Epithelial cell of esophagus (primary cell): ENCODE measurements around the gene FOXB2.
"Not testable (repeated sequence)": the region's sequence is repeated elsewhere in the genome, so short reads cannot be mapped to it uniquely, and the experiment has no call there.

Experiments
- DNase-seq: peaks from one replicate; pipeline ENCODE4 v3.0.0; 2010; ENCODE audit warnings: low read depth
- H3K4me3 ChIP-seq: 2 replicates; pipeline ENCODE4 v1.5.1; 2011; ENCODE audit warnings: mild to moderate bottlenecking, low read length, control low read depth
- CTCF ChIP-seq: IDR thresholded peaks from 2 replicates; pipeline ENCODE4 v1.5.1; 2011; ENCODE audit warnings: low read depth, mild to moderate bottlenecking, low read length, control low read depth, inconsistent platforms; ENCODE audit not compliant: insufficient read depth; ENCODE audit errors: missing control alignments

The FOXB2 gene

DNA sequence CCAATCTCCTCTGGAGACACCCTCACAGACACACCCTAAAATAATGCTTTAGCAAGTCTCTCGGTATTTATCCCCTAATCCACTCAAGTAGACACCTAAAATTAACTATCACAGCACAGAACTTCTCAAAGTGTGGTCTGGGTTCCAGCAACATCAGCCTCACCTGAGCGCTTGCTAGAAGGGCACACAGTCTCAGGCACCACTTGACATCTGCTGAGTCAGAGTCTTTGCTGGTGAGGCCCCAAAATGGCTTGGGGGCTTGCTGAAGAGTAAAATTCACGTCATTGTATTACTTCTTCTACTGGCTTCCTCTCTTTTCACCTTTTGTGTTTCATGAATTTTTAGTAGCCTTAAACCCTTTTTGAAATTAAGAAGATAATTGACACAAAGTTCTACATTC, 9.0 kb downstream of the FOXB2 start:
- no peak for TF ChIP-seq CTCF

DNA sequence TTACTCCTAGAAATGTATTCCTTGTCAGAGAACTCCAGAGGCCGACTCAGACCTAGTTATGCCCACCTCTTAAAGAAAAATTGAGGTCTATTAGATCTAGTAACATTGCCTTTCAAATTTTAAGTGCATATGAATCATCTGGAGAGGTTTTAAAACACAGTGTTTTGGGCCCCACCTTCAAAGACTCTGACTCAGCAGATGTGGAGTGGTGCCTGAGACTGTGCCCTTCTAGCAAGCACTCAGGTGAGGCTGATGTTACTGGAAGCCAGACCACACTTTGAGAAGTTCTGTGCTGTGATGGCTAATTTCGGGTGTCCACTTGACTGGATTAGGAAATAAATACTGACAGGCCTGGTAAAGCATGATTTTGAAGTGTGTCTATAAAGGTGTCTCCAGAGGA, 10.6 kb downstream of the FOXB2 start:
- H3K4me3 ChIP-seq: no peak overlapping the region
- DNase-seq: no peak
- no peak for TF ChIP-seq CTCF

More for the DNA sequence above, 9.0 kb downstream of the FOXB2 start:
- DNase-seq: no peak
- H3K4me3 ChIP-seq: no peak overlapping the region

DNA sequence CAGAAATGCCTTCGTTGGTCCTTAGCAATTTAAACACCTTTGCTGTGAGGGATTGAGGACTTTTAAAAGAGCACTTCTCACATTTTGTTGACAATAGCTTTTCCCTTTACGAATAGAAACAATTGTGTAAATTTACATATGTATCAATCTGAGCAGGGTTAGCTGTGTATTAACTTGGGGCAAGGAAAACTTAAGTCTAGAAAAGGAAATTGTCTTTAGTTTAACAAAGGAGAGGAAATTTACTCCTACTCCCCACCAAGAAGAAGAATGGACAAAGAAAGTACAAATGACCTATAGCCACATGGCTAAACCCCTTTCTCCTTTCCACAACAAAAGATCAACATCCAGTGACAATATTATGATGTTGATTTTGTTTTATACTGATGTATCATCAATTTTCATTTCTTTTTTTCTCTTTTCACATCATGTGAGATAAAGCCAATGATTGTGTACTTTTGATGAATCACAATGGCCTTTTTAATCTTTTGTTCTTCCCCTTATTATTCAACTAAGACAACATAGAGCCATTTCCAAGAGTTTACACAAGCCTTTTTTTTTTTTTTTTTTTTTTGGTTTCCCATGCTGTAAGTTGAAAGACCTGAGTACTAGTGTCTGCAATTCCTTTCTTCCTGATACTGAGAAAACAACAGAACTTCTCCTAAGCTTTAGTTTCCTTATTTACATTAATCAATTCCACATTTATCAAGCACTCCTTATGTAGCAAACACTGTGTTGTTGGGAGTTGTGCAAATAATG, 19.0 kb downstream of the FOXB2 start:
- no peak for TF ChIP-seq CTCF
- no peak for DNase-seq
- H3K4me3 ChIP-seq: no peak overlapping the region

DNA sequence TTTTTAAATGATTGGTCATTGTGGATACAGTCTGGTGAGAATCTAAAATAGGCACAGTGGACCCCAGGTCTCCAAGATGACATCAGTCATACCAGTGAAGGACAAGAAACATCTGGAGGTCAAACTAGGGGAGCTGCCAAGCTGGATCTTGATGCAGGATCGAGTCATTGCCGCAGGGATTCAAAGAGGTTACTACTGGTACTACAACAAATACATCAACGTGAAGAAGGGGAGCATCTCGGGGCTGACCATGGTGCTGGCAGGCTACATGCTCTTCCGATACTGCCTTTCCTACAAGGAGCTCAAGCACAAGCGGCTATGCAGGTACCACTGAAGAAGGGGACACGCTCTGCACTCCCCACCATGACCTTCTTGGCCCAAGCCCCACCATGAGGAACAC, 20.9 kb downstream of the FOXB2 start:
- no peak overlapping the region for H3K4me3 ChIP-seq
- no peak for TF ChIP-seq CTCF
- DNase-seq: no peak

DNA sequence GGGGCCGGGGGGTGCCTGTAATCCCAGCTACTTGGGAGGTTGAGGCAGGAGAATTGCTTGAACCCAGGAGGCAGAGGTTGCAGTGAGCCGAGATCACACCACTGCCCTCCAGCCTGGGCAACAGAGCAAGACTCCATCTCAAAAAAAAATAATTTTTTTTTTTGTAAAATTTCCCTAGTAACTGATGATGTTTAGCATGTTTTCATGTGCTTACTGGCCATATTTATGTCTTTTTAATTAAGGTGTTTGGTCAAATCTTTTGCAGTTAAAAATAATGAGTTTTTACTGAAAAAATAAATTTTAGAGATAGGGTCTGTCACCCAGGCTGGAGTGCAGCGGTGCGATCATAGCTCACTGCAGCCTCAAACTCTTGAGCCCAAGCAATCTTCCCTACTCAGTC, 24.3 kb downstream of the FOXB2 start:
- H3K4me3 ChIP-seq, DNase-seq: not testable (repeated sequence)

- not testable (repeated sequence) for DNase-seq
Observed at GRCh38 chr9:77060681-77061080, 41.2 kb downstream of the FOXB2 start.

GRCh38 chr9:77063645-77064285, 44.3 kb downstream of the FOXB2 start:
- no peak overlapping the region for H3K4me3 ChIP-seq
- peak; percentile 63 for DNase-seq
- TF ChIP-seq CTCF: no peak

More at GRCh38 chr9:77060681-77061080, 41.2 kb downstream of the FOXB2 start:
- H3K4me3 ChIP-seq: not testable (repeated sequence)

- H3K4me3 ChIP-seq: no peak overlapping the region
- no peak for TF ChIP-seq CTCF
Observed at GRCh38 chr9:77066388-77066787, 46.9 kb downstream of the FOXB2 start.

More at GRCh38 chr9:77066388-77066787, 46.9 kb downstream of the FOXB2 start:
- no peak for DNase-seq
